Measurements from ENCODE around the gene PRDM16.

PRDM16 gene

GRCh38 chr1:3077081-3077480 is 8.1 kb downstream of the PRDM16 start:
- in situ Hi-C loops (cut with HindIII; ENCODE audit: low pct_unique_long_range_greater_than_20kb, low sequenced_read_pairs), result no loop called here
- no peak for TF ChIP-seq JUND (IDR thresholded peaks at IDR 0.05; ENCODE audit: low read depth)
- DNase-seq (ENCODE audit: low read depth in 1 of 2, low spot score in 1 of 2), result no peak

DNA sequence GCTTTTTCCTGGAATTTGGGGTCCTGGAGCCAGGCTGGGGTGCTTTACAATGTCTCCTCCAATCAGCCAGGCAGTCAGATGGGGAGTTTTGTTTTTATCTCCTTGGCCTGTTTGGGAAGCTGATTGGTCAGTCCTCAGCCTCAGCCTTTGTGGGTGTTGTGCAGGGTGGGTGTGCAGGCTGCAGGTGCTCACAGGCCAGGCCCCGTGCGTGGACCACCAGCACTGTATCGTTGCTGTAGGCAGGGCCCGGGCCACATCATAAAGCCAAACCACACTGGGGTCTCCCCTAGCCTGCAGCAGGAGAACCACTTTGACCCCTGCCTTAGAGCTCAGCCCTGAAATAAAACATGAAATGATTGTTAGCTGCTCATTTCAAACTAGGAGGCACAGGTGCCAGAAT is 8.6 kb downstream of the PRDM16 start:
- no peak for DNase-seq (ENCODE audit: low read depth in 1 of 2, low spot score in 1 of 2)
- in situ Hi-C loops (cut with HindIII; ENCODE audit: low pct_unique_long_range_greater_than_20kb, low sequenced_read_pairs), result no loop called here
- TF ChIP-seq JUND (IDR thresholded peaks at IDR 0.05; ENCODE audit: low read depth), result no peak

GRCh38 chr1:3078430-3078861 is 9.4 kb downstream of the PRDM16 start:
- no peak for TF ChIP-seq JUND (IDR thresholded peaks at IDR 0.05; ENCODE audit: low read depth)
- in situ Hi-C loops (cut with HindIII; ENCODE audit: low pct_unique_long_range_greater_than_20kb, low sequenced_read_pairs), result no loop called here
- no peak for DNase-seq (ENCODE audit: low read depth in 1 of 2, low spot score in 1 of 2)

- no peak for DNase-seq (ENCODE audit: low read depth in 1 of 2, low spot score in 1 of 2)
- in situ Hi-C loops (cut with HindIII; ENCODE audit: low pct_unique_long_range_greater_than_20kb, low sequenced_read_pairs), result no loop called here
- no peak for TF ChIP-seq JUND (IDR thresholded peaks at IDR 0.05; ENCODE audit: low read depth)
Observed at GRCh38 chr1:3078871-3079270, 9.9 kb downstream of the PRDM16 start.

- in situ Hi-C loops (cut with HindIII; ENCODE audit: low pct_unique_long_range_greater_than_20kb, low sequenced_read_pairs), result no loop called here
- TF ChIP-seq JUND (IDR thresholded peaks at IDR 0.05; ENCODE audit: low read depth), result no peak
Observed at GRCh38 chr1:3079381-3080052, 10.5 kb downstream of the PRDM16 start.

DNA sequence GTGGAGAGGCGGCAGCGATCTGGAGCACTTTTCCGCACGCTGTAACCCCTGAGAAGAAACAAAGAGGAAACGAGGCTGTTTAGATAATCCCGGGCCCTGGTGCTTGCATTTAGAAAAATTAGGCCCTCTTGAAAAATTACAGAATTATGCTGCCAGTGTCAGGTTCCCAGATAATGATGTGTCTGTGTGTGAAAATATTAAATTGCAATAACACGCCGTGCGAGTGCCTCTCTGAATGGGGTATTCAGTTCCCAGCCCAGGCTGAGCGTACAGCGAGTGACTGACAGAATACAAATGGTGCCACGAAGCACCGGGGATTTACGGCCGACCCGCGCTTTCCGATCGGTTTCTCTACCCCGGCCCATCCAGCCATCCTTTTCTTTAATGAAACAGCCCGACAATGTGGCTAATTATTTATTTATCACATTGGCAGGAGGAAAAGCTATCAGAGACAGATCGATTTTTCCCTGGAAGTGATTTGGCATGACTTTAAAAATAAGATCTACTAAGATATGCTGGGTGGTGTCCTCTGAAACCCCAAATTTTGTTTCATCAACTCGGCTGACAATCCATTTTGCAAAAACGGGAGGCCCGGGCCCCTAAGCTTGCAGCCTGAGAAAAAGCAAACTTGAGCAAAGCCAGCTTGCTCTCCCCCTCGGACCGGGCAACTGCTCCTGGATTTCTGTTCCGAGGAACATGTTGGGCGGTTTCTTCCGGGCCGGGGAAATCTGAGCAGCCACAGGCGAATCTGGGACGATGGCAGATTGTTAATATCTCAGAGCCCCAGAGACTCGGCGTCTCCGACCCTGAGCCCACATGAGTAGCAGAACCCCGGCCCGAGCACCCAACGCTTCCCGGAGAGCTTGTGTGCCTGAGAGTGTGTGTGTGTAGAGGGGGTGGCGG is 11.3 kb downstream of the PRDM16 start:
- no peak for TF ChIP-seq JUND (IDR thresholded peaks at IDR 0.05; ENCODE audit: low read depth)
- in situ Hi-C loops (cut with HindIII; ENCODE audit: low pct_unique_long_range_greater_than_20kb, low sequenced_read_pairs), result no loop called here
- DNase-seq (ENCODE audit: low read depth in 1 of 2, low spot score in 1 of 2), result no peak

More at GRCh38 chr1:3079381-3080052, 10.5 kb downstream of the PRDM16 start:
- no peak for DNase-seq (ENCODE audit: low read depth in 1 of 2, low spot score in 1 of 2)

- no peak for DNase-seq (ENCODE audit: low read depth in 1 of 2, low spot score in 1 of 2)
- TF ChIP-seq JUND (IDR thresholded peaks at IDR 0.05; ENCODE audit: low read depth), result no peak
- in situ Hi-C loops (cut with HindIII; ENCODE audit: low pct_unique_long_range_greater_than_20kb, low sequenced_read_pairs), result no loop called here
Observed at GRCh38 chr1:3081171-3081683, 12.2 kb downstream of the PRDM16 start.

DNA sequence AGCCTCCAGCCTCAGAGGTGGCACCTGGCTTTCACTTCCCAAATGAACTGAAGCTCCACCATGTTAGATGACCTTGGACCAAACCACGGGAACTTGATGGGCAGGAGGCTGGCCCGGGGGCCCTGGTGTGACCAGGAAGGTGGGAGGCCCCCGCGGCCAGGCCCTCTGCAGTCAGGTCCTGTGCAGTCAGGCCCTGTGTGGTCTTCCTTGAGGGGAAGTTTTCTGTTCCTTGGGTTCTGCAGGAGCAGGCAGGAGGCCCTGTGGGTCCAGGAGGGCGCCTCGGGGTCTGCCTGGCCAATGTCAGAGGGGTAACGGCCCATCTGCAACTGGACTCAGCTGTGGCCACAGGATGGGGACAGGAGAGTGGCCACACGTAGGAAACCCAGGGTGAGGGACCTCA is 13.0 kb downstream of the PRDM16 start:
- in situ Hi-C loops (cut with HindIII; ENCODE audit: low pct_unique_long_range_greater_than_20kb, low sequenced_read_pairs), result no loop called here
- TF ChIP-seq JUND (IDR thresholded peaks at IDR 0.05; ENCODE audit: low read depth), result no peak
- DNase-seq (ENCODE audit: low read depth in 1 of 2, low spot score in 1 of 2), result no peak

DNA sequence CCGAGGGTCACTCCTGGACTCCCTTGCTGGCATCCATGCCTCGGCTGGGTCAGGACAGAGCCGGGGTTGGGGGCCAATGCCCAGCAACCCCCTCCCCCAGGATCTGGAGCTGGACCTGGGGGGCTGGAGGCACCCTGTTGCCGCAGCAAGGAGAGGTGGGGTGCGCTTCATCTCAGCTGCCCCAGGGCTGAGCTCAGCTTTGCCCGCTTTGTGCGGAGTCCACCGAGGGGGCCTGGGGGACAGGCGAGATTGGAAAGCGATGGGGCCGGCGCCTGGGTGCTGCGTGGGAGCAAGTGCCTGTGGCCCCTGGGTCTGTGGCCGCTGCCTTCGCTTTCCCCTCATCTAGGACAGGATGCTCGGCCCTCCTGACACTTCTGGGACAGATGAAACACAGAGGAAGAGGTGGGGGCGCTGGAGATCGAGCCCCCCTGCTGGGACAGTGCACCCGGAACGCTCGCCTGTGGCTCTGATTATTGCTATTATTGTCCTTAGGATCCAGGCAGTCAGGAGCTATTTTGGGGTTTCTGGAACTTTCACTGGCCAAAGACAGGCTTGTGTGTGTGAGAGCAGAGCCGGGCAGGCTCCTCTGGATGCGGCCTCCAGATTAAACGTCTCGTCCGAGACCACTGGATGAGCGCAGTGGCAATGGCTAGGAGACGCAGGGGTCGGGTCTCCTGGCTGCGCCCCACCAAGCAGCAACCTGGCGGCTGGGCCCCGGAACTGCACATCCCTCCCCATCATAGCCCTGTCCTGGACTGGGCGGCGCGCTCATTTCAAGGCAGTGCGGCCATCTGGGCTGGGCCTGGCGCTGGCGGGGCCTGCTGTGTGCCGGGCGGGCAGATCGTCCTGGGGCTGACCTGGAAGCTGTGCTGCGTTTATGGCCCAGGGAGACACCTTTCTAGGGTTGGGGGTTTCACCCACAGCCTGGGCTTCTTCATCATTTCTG is 13.8 kb downstream of the PRDM16 start:
- TF ChIP-seq JUND (IDR thresholded peaks at IDR 0.05; ENCODE audit: low read depth), result no peak
- in situ Hi-C loops (cut with HindIII; ENCODE audit: low pct_unique_long_range_greater_than_20kb, low sequenced_read_pairs), result no loop called here
- DNase-seq (ENCODE audit: low read depth in 1 of 2, low spot score in 1 of 2), result no peak

GRCh38 chr1:3084154-3084553 is 15.2 kb downstream of the PRDM16 start:
- DNase-seq (ENCODE audit: low read depth in 1 of 2, low spot score in 1 of 2), result no peak
- in situ Hi-C loops (cut with HindIII; ENCODE audit: low pct_unique_long_range_greater_than_20kb, low sequenced_read_pairs), result no loop called here
- TF ChIP-seq JUND (IDR thresholded peaks at IDR 0.05; ENCODE audit: low read depth), result no peak

GRCh38 chr1:3084726-3085125 is 15.7 kb downstream of the PRDM16 start:
- TF ChIP-seq JUND (IDR thresholded peaks at IDR 0.05; ENCODE audit: low read depth), result no peak
- no peak for DNase-seq (ENCODE audit: low read depth in 1 of 2, low spot score in 1 of 2)
- in situ Hi-C loops (cut with HindIII; ENCODE audit: low pct_unique_long_range_greater_than_20kb, low sequenced_read_pairs), result no loop called here

DNA sequence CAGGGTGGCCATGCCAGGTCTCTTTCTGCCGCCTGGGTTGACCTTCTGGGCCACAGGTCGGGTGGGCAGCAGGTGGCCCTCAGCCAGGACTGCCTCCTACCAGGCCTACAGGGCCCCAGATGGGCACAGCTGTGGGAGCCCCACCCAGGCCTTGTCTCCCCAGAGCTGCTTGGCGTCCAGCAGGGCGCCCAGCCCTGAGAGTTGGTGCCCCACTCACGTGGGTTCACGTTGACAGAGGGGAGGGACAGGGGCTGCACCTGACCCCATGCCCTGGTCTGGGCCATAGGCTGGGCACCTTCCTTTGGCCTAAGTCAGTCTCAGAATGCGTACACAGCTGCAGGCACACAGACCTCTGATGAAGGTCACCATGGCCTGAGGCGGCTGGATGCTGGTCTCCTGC is 16.7 kb downstream of the PRDM16 start:
- TF ChIP-seq JUND (IDR thresholded peaks at IDR 0.05; ENCODE audit: low read depth), result no peak
- in situ Hi-C loops (cut with HindIII; ENCODE audit: low pct_unique_long_range_greater_than_20kb, low sequenced_read_pairs), result no loop called here
- no peak for DNase-seq (ENCODE audit: low read depth in 1 of 2, low spot score in 1 of 2)

Data from T47D (cell line).